Gastroesophageal sphincter (tissue), 3 donors: Measurements from ENCODE around the gene RNF32.

Experiments
- CTCF ChIP-seq, 4 experiments: fragments of 200-600 bp in 2 of 4; fragments of 450-650 bp in 2 of 4; sonication (generic) in 1 of 4; IDR thresholded peaks; one replicate each; pipeline ENCODE4 v1.5.1; 2017 to 2019; ENCODE audit warnings: antibody characterized with exemption in 4 of 4, mild to moderate bottlenecking in 2 of 4, moderate library complexity in 2 of 4
- EP300 ChIP-seq: sonication (generic); formaldehyde crosslinking; IDR thresholded peaks from one replicate; pipeline ENCODE4 v1.6.1; 2017; ENCODE audit warnings: antibody characterized with exemption, mild to moderate bottlenecking

DNA sequence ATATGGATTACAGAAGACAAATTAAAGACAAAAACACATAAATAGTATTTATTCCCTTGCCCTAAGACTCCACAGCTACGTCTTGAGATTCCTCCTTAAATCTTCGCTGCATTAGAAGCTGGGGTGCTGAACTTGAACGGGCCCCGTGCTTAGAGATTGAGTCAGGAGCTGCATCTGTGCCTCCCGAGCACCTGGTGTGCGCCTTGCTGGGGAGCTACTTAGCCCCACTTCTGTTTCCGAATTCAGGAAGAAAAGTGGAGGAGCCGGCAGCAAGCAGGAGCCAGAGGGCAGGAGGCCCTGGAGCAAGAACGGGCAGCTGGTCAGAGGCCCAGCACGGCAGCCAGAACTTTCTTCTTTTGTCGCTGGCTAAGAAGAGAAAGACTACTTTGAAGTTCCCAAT is 30.4 kb upstream of the RNF32 start:
- TF ChIP-seq CTCF (IDR thresholded peaks at IDR 0.05) (no peak), EP300 (no peak)
